SH-SY5Y (cell line): ENCODE results near the gene BPIFA1.

Experiments
- GATA2 ChIP-seq: IDR thresholded peaks from 2 replicates; pipeline ENCODE4 v1.6.1; 2011; ENCODE audit warnings: mild to moderate bottlenecking, low read depth, low read length
- GATA3 ChIP-seq: IDR thresholded peaks from 2 replicates; pipeline ENCODE4 v1.6.1; 2011; ENCODE audit warnings: low read depth, mild to moderate bottlenecking, low read length, moderate library complexity

DNA sequence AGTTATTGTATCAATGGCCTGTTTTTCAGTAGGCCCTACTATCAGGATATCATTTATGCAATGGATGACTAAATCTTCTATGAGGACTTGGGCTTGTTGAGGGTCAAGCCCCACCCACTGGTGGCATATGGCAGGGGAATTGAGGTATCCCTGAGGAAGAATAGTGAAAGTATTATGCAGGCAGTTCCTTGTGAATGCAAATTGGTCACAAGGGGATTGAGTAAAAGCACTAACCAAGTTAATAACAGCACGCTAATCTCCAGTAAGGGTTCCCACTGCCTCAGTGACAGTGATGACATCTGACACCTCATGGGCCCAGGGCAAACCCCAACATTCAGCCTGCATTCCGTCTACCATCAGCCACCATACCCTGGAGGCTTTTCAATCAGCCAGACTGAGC, 14.9 kb downstream of the BPIFA1 start:
- no peak for TF ChIP-seq GATA2
- TF ChIP-seq GATA3, result no peak
